Measurements from ENCODE around the gene UBA7. TPM values are rescaled to one million over a fixed set of nuclear protein-coding genes. Genes with fewer than 3 reads are reported as not detected.
"Not testable (repeated sequence)": the region's sequence is repeated elsewhere in the genome, so short reads cannot be mapped to it uniquely, and the experiment has no call there.

Gene UBA7
- 1.4 and 2.2 TPM in 2 replicates for total RNA-seq (2014; rRNA removed; shearing (Covaris generic))
- polyA plus RNA-seq (2014; cell fraction: nucleus; rRNA removed): 10.9 and 12.2 TPM in 2 replicates

GRCh38 chr3:49813497-49814174, at the start of gene UBA7:
TSS of gene UBA7 (minus strand) at chr3:49813953. CDS start at chr3:49813787, 166 bp downstream.
- DNase-seq (ENCODE audit: extremely low read depth, low read depth): no peak

GRCh38 chr3:49859576-49860305, 46.0 kb upstream of the UBA7 start:
- DNase-seq (ENCODE audit: extremely low read depth, low read depth): no peak

- DNase-seq (ENCODE audit: extremely low read depth, low read depth): peak; percentile 91
These were observed 42.6 kb upstream of the UBA7 start, which contains the start of gene TRAIP for GRCh38 chr3:49856181-49857005. TSS of gene TRAIP (minus strand) at chr3:49856564. CDS start at chr3:49856453, 111 bp downstream.

- DNase-seq (ENCODE audit: extremely low read depth, low read depth): no peak
These were observed 41.9 kb upstream of the UBA7 start for GRCh38 chr3:49855662-49856061.

- no peak for DNase-seq (ENCODE audit: extremely low read depth, low read depth)
These were observed 31.9 kb upstream of the UBA7 start for GRCh38 chr3:49845694-49846093.

- DNase-seq (ENCODE audit: extremely low read depth, low read depth): no peak
These were observed 30.9 kb upstream of the UBA7 start for GRCh38 chr3:49844464-49845183.

GRCh38 chr3:49842843-49843517, 29.2 kb upstream of the UBA7 start:
- no peak for DNase-seq (ENCODE audit: extremely low read depth, low read depth)

GRCh38 chr3:49841806-49842205, 28.1 kb upstream of the UBA7 start:
- DNase-seq (ENCODE audit: extremely low read depth, low read depth): no peak

- DNase-seq (ENCODE audit: extremely low read depth, low read depth): no peak
These were observed 27.5 kb upstream of the UBA7 start for GRCh38 chr3:49841126-49841696.

GRCh38 chr3:49840388-49840787, 26.6 kb upstream of the UBA7 start:
- no peak for DNase-seq (ENCODE audit: extremely low read depth, low read depth)

- DNase-seq (ENCODE audit: extremely low read depth, low read depth): peak; percentile 65
These were observed 25.5 kb upstream of the UBA7 start for GRCh38 chr3:49839193-49839809.

GRCh38 chr3:49831341-49831740, 17.6 kb upstream of the UBA7 start:
- no peak for DNase-seq (ENCODE audit: extremely low read depth, low read depth)

GRCh38 chr3:49826016-49826415, 12.3 kb upstream of the UBA7 start:
- no peak for DNase-seq (ENCODE audit: extremely low read depth, low read depth)

GRCh38 chr3:49823131-49823530, 9.4 kb upstream of the UBA7 start:
- DNase-seq (ENCODE audit: extremely low read depth, low read depth): not testable (repeated sequence)

- DNase-seq (ENCODE audit: extremely low read depth, low read depth): no peak
These were observed 747 bp downstream of the UBA7 start for GRCh38 chr3:49812916-49813496.

- no peak for DNase-seq (ENCODE audit: extremely low read depth, low read depth)
These were observed 6.2 kb downstream of the UBA7 start for GRCh38 chr3:49807431-49808114.

- no peak for DNase-seq (ENCODE audit: extremely low read depth, low read depth)
These were observed 6.9 kb downstream of the UBA7 start for GRCh38 chr3:49806850-49807249.
